Measurements from ENCODE around the gene MGLL.

GRCh38 chr3:127675651-127676391 lies 146.5 kb downstream of the MGLL start:
- TF ChIP-seq CTCF (conservative IDR thresholded peaks at IDR 0.05) (no peak), ZFX (IDR thresholded peaks at IDR 0.05) (no peak)

Measured in C4-2B (cell line).